Neural cell (in vitro differentiated cells): ENCODE data around the gene PTPRF. TPM values are rescaled to one million over a fixed set of nuclear protein-coding genes. Genes with fewer than 3 reads are reported as not detected.

Experiments
- H2AFZ ChIP-seq: fragments of 200-600, 300-800 bp; sonication (generic), shearing (Covaris generic); 2 replicates; pipeline ENCODE4 v1.6.0; 2014; ENCODE audit warnings: low read depth, mild to moderate bottlenecking, antibody characterized with exemption, low read length, moderate library complexity
- H3F3A ChIP-seq: fragments of 200-600 bp; shearing (Covaris generic); 2 replicates; pipeline ENCODE4 v1.6.1; 2016; ENCODE audit warnings: mild to moderate bottlenecking, moderate library complexity, mixed read lengths, antibody characterized with exemption, low read length; ENCODE audit not compliant: insufficient read depth, poor library complexity, severe bottlenecking
- H3K27ac ChIP-seq: fragments of 200-600, 300-800 bp; sonication (generic), shearing (Covaris generic); 2 replicates; pipeline ENCODE4 v1.5.1; 2014; ENCODE audit warnings: mild to moderate bottlenecking, low read length, moderate library complexity
- H3K27me3 ChIP-seq: fragments of 300-800, 200-600 bp; sonication (generic), shearing (Covaris generic); 2 replicates; pipeline ENCODE4 v1.6.0; 2014; ENCODE audit warnings: mild to moderate bottlenecking, low read depth, low read length, moderate library complexity; ENCODE audit not compliant: insufficient read depth
- H3K36me3 ChIP-seq: fragments of 300-800, 200-600 bp; sonication (generic), shearing (Covaris generic); 2 replicates; pipeline ENCODE4 v1.5.1; 2014; ENCODE audit warnings: mild to moderate bottlenecking, antibody characterized with exemption, low read length, moderate library complexity; ENCODE audit not compliant: insufficient read depth
- H3K4me2 ChIP-seq: fragments of 300-800, 200-600 bp; sonication (generic), shearing (Covaris generic); 2 replicates; pipeline ENCODE4 v1.6.0; 2014; ENCODE audit warnings: mild to moderate bottlenecking, low read length
- H3K4me3 ChIP-seq: fragments of 300-800, 200-600 bp; sonication (generic), shearing (Covaris generic); 2 replicates; pipeline ENCODE4 v1.5.1; 2014; ENCODE audit warnings: mild to moderate bottlenecking, low read length, moderate library complexity
- H3K79me2 ChIP-seq: fragments of 200-600 bp; shearing (Covaris generic); replicated peaks from 2 replicates; pipeline ENCODE4 v1.6.0; 2014; ENCODE audit warnings: mild to moderate bottlenecking, low read length, moderate library complexity; ENCODE audit not compliant: insufficient read depth
- H3K9ac ChIP-seq: fragments of 300-800, 200-600 bp; sonication (generic), shearing (Covaris generic); 2 replicates; pipeline ENCODE4 v1.6.1; 2016; ENCODE audit warnings: mild to moderate bottlenecking, low read length, mixed read lengths
- H3K9me2 ChIP-seq: fragments of 200-600 bp; shearing (Covaris generic); 2 replicates; pipeline ENCODE4 v1.6.1; 2016; ENCODE audit warnings: mild to moderate bottlenecking, low read length, mixed read lengths; ENCODE audit not compliant: insufficient read depth
- H3K9me3 ChIP-seq: fragments of 200-600, 300-800 bp; sonication (generic), shearing (Covaris generic); 2 replicates; pipeline ENCODE4 v1.6.1; 2016; ENCODE audit warnings: mild to moderate bottlenecking, mixed run types, low read length, moderate library complexity, mixed read lengths
- H4K20me1 ChIP-seq: fragments of 200-600 bp; shearing (Covaris generic); 2 replicates; pipeline ENCODE4 v1.6.1; 2016; ENCODE audit warnings: mild to moderate bottlenecking, mixed run types; ENCODE audit not compliant: insufficient read depth
- EP300 ChIP-seq: fragments of 450-650 bp; conservative IDR thresholded peaks from 2 replicates; pipeline ENCODE4 v1.6.1; 2014; ENCODE audit warnings: antibody characterized with exemption, mild to moderate bottlenecking, moderate library complexity; ENCODE audit not compliant: poor library complexity, severe bottlenecking
- EZH2 ChIP-seq: fragments of 200-600, 300-800 bp; shearing (Covaris generic), sonication (generic); IDR thresholded peaks from 2 replicates; pipeline ENCODE4 v1.6.1; 2014; ENCODE audit warnings: antibody characterized with exemption, low read length, borderline replicate concordance, mild to moderate bottlenecking; ENCODE audit not compliant: insufficient read depth, poor library complexity, severe bottlenecking
- MXI1 ChIP-seq: fragments of 450-650 bp; conservative IDR thresholded peaks from 2 replicates; pipeline ENCODE4 v1.6.1; 2014; ENCODE audit warnings: antibody characterized with exemption, mild to moderate bottlenecking; ENCODE audit not compliant: poor library complexity, severe bottlenecking
- POLR2AphosphoS5 ChIP-seq: IDR thresholded peaks from 2 replicates; pipeline ENCODE4 v1.6.1; 2012
- RAD21 ChIP-seq: fragments of 450-650 bp; conservative IDR thresholded peaks from 2 replicates; pipeline ENCODE4 v1.6.1; 2014; ENCODE audit warnings: antibody characterized with exemption, mild to moderate bottlenecking, moderate library complexity
- SMC3 ChIP-seq: fragments of 450-650 bp; conservative IDR thresholded peaks from 2 replicates; pipeline ENCODE4 v1.6.1; 2014; ENCODE audit warnings: antibody characterized with exemption, mild to moderate bottlenecking, moderate library complexity; ENCODE audit not compliant: poor library complexity
- TAF1 ChIP-seq: IDR thresholded peaks from 2 replicates; pipeline ENCODE4 v1.6.1; 2012; ENCODE audit warnings: low read depth
- polyA plus RNA-seq: library from polyadenylated mRNA; depleted of rRNA; stranded (reverse); fragments of >200 nt; gene quantifications from 2 replicates; pipeline ENCODE4 v1.2.3, GENCODE V29; 2014
- TF ChIP-seq, protein P1 (sequence below): fragments of 450-650 bp; IDR thresholded peaks from 2 replicates; pipeline ENCODE4 v1.5.1; 2014; ENCODE audit warnings: antibody characterized with exemption, mild to moderate bottlenecking, moderate library complexity; ENCODE audit not compliant: poor library complexity, severe bottlenecking
- TF ChIP-seq, protein P2 (sequence below): IDR thresholded peaks from 2 replicates; pipeline ENCODE4 v1.6.1; 2012; ENCODE audit warnings: borderline replicate concordance

The PTPRF gene
- polyA plus RNA-seq, 1 donor from 2014 or later = 66.6 TPM

DNA sequence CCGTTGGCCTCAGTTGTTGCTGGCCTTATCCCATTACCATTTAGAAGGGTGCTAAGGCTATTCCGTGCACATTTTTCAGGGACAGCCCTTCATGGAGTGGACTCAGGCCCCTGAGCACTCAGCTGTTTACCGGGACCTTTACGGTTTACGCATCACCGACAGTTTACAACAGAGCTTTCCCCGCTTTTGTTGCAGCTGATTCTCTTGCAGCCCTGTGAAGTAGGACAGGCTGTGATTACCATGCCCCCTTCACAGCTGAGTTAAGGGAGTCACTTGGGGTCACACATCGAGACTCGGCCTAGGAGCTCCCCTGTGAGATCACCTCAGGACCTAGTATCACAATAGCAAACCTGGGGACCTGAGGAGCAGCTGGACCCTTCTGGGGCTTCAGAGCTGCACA lies 41.9 kb downstream of the PTPRF start:
- no peak overlapping the region for H3K27ac ChIP-seq
- no peak overlapping the region for H3K4me2 ChIP-seq
- H3K9ac ChIP-seq = no peak overlapping the region

DNA sequence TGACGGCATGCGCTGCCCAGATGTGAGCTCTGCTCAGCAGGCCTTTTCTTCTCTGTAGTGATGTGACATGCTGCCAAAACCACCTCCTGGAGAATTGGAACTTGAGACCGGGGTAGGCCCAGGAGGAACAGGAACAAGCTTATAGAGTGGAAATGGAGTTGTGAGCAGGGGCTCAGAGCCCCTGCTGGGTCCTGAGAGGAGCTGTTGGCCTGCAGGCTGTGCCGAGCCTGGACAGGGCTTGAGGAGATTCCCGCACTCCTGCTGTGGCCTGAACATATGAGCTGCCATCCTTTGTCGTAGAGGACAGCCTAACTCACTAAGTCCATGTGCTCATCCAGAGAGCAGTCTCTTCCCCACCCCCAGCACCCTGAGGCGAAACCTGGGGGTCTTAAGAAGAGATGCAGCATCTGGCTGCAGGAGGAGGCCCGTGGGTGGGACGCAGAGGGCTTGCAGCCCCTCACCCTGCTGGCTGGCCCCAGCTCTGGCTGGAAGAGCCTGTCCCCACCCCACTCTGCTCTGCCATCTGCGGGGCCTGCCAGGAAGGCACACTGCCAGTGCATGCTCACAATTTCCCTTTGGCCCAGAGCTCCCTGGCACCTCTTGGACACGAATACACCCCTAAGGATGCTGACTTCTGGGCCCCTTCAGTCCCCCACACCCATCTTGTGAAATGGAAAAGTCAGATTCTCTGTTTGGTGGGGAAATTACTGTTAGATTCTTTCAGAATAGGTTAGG lies 42.5 kb downstream of the PTPRF start:
- peaks cover 10% of the 10 kb centered on the region for H3K36me3 ChIP-seq
- H3K4me2 ChIP-seq = no peak overlapping the region
- no peaks in the 10 kb centered on the region for H3F3A ChIP-seq
- no peak overlapping the region for H3K27ac ChIP-seq
- no peaks in the 10 kb centered on the region for H3K27me3 ChIP-seq
- no peaks in the 10 kb centered on the region for H3K79me2 ChIP-seq
- H3K4me3 ChIP-seq = no peak overlapping the region
- H2AFZ ChIP-seq = no peak overlapping the region
- TF ChIP-seq, protein P1, sequence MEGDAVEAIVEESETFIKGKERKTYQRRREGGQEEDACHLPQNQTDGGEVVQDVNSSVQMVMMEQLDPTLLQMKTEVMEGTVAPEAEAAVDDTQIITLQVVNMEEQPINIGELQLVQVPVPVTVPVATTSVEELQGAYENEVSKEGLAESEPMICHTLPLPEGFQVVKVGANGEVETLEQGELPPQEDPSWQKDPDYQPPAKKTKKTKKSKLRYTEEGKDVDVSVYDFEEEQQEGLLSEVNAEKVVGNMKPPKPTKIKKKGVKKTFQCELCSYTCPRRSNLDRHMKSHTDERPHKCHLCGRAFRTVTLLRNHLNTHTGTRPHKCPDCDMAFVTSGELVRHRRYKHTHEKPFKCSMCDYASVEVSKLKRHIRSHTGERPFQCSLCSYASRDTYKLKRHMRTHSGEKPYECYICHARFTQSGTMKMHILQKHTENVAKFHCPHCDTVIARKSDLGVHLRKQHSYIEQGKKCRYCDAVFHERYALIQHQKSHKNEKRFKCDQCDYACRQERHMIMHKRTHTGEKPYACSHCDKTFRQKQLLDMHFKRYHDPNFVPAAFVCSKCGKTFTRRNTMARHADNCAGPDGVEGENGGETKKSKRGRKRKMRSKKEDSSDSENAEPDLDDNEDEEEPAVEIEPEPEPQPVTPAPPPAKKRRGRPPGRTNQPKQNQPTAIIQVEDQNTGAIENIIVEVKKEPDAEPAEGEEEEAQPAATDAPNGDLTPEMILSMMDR = no peak
- TF ChIP-seq POLR2AphosphoS5 (no peak), SMC3 (no peak), TAF1 (no peak), EP300 (no peak), RAD21 (no peak), MXI1 (no peak), EZH2 (no peak)
- TF ChIP-seq, protein P2, sequence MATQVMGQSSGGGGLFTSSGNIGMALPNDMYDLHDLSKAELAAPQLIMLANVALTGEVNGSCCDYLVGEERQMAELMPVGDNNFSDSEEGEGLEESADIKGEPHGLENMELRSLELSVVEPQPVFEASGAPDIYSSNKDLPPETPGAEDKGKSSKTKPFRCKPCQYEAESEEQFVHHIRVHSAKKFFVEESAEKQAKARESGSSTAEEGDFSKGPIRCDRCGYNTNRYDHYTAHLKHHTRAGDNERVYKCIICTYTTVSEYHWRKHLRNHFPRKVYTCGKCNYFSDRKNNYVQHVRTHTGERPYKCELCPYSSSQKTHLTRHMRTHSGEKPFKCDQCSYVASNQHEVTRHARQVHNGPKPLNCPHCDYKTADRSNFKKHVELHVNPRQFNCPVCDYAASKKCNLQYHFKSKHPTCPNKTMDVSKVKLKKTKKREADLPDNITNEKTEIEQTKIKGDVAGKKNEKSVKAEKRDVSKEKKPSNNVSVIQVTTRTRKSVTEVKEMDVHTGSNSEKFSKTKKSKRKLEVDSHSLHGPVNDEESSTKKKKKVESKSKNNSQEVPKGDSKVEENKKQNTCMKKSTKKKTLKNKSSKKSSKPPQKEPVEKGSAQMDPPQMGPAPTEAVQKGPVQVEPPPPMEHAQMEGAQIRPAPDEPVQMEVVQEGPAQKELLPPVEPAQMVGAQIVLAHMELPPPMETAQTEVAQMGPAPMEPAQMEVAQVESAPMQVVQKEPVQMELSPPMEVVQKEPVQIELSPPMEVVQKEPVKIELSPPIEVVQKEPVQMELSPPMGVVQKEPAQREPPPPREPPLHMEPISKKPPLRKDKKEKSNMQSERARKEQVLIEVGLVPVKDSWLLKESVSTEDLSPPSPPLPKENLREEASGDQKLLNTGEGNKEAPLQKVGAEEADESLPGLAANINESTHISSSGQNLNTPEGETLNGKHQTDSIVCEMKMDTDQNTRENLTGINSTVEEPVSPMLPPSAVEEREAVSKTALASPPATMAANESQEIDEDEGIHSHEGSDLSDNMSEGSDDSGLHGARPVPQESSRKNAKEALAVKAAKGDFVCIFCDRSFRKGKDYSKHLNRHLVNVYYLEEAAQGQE = no peak
- no peaks in the 10 kb centered on the region for H3K9me2 ChIP-seq
- H3K9me3 ChIP-seq = no peaks in the 10 kb centered on the region
- H3K9ac ChIP-seq = no peak overlapping the region
- no peaks in the 10 kb centered on the region for H4K20me1 ChIP-seq

More for the DNA sequence above, 41.9 kb downstream of the PTPRF start:
- TF ChIP-seq TAF1 (no peak), EZH2 (no peak), SMC3 (no peak), POLR2AphosphoS5 (no peak), RAD21 (no peak), EP300 (no peak), MXI1 (no peak)
- TF ChIP-seq, protein P1 = no peak
- TF ChIP-seq, protein P2 = no peak
- H3K4me3 ChIP-seq = no peak overlapping the region
- H3F3A ChIP-seq = no peaks in the 10 kb centered on the region
- H3K79me2 ChIP-seq = no peaks in the 10 kb centered on the region
- H3K9me3 ChIP-seq = no peaks in the 10 kb centered on the region
- H4K20me1 ChIP-seq = no peaks in the 10 kb centered on the region
- peaks cover 10% of the 10 kb centered on the region for H3K36me3 ChIP-seq
- H3K9me2 ChIP-seq = no peaks in the 10 kb centered on the region
- H3K27me3 ChIP-seq = no peaks in the 10 kb centered on the region
- H2AFZ ChIP-seq = no peak overlapping the region
